ENCODE data around the gene CDC42BPB. TPM values are rescaled to one million over a fixed set of nuclear protein-coding genes. Genes with fewer than 3 reads are reported as not detected.
"Not testable (repeated sequence)": the region's sequence is repeated elsewhere in the genome, so short reads cannot be mapped to it uniquely, and the experiment has no call there.

The CDC42BPB gene
- total RNA-seq, 1 experiment from 2014 or later = 51.5 TPM

DNA sequence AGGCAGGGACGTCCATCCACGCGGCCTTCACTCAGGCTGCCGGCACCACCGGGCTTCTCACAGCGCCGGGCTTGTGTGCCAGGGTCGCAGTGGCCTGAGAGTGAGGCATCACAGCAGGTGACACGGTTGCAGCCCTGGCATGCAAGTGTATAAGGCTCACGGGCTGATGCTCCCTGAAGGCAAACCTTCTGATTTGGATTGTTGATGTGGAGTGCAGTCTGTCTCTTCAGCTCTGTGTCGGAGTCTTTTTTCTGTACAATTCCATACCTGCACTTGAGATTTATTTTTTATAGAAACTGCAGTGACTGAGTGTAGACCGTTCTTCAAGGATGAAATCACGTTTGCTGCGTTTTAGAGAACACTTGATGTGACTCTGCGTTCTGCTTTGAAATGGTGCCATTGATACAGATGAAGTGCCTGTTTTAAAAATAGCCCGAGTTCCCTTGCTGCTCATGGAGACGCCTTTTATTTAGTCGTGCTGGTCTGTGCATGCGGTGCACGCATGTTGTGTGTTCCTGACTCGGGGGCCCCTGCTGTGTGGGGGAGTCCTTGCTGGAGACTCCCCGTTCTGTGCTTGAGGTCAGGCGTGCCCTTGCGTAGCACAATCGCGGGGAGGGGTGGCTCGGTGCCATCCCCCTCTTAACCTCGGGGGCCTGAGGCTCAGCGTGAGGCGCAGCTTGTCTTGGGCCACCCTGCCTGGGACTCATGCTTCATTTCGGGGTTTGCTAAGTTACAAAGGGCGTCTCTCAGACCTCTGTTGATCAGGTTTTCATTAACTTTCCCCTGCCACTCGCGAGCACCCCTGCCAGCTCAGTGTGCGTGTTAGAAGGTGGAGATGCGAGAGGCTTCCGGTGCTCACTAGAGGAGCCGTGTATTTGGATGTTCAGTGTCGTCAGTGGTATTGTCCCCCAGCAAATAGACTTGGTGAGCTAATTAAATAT, 156.4 kb downstream of the CDC42BPB start:
- no peak for DNase-seq (ENCODE audit: low read depth)

DNA sequence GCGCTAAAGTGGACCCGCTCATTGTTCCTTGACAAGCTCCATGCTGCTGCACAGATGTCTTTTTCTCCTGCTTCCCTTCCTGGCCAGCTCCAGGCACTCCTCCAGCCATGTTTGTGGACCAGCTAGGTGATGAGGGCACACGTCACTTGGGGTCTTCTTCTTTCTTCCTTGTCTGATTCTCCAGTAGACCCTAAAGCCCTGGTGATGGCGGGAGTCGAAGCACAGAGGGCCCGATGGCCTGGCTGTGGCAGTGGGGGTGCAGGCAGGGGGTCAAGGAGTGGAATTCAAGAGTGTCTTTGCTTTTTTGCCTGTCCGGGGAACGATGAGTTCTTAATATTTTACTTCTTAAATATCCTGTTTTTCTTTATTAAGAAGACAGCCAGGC, 157.8 kb downstream of the CDC42BPB start:
- no peak for DNase-seq (ENCODE audit: low read depth)

DNA sequence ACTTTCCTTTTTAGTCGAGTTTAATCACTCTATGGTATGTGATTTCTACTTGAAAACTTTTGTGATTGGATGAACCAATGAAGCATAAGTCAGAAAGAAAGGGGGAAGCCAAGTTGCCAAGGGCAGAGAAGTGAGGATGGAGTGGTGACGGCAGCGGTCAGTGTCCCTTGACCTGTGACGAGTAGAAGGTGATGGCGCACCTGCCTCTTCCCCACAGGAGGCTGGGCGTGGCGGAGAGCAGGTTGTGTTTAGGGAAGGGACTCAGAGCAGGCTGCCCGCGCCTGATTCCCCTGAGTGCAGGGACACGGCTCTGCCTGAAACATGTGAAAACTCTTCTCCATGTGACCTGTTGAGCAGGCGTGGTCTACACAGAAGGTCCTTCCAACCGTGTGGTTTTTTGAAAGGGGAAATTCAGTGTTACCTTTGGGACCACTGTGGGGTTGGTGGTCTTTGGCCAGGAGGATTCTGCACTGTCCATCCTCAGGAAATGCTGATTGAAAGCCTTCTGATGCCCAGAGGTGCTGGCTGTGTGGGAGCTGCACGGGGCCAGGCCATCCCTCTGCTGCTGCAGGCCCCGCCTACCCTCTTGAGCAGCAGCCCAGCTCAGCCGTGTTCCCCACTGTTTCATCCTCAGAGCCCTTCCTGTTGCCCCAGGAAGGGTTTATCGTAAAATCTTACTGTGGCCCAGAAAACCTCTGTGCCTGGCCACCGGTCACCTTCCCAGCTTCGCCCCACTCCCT, 158.4 kb downstream of the CDC42BPB start:
- DNase-seq (ENCODE audit: low read depth) = no peak

GRCh38 chr14:102898298-102898697, 159.1 kb downstream of the CDC42BPB start:
- no peak for DNase-seq (ENCODE audit: low read depth)

DNA sequence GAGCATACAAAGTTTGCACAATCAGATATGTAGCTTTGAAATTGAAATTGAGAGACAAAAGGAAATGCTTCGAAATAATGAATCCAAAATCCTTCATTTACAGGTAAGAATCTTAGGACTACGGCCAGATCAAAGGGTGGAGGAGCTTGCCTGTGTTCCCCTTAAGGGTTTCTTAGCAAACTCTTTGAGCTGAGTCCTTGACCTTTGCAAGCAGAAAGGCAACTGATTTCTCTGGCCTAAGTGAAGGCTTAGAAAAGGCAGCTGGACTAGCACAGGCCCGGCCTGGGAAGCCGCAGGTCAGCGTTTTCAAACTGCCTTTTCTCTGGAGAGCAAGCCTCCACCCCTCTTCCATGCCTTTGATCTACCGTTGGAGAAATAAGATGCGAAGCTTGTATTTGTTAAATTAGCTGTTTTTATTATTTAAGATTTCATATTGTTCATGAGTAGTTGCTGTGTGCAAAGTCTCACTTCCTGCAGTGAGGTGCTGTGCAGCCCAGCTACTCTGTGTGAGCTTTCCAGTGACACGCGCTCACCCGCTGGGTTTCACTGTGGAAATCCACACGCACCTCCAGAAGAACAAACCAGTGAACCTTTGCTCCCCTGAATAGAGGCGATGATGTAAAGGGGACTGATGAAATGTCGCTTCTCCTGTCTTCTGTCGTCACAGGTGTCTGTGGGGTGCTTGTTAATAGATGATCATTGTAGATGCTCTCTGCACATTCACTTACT, 159.9 kb downstream of the CDC42BPB start:
- no peak for DNase-seq (ENCODE audit: low read depth)

DNA sequence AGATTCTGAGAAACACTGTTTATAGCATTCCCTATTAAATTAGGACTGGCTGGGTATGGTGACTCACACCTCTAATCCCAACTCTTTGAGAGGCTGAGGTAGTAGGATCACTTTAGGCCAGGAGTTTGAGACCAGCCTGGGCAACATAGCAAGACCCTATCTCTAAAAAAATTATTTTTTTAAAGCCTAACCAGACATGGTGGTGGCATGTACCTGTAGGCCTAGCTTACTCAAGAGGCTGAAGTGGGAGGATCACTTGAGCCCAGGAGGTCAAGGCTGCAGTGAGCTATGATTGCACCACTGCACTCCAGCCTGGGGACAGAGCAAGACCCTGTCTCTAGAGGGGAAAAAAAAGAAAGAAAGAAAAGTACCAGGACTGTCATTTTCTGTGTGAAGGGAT, 160.6 kb downstream of the CDC42BPB start:
- not testable (repeated sequence) for DNase-seq (ENCODE audit: low read depth)

GRCh38 chr14:102893452-102893851, 163.9 kb downstream of the CDC42BPB start:
- DNase-seq (ENCODE audit: low read depth) = no peak

- no peak for DNase-seq (ENCODE audit: low read depth)
Observed at GRCh38 chr14:102892651-102893050, 164.7 kb downstream of the CDC42BPB start.

- DNase-seq (ENCODE audit: low read depth) = no peak
Observed at GRCh38 chr14:102891556-102891955, 165.8 kb downstream of the CDC42BPB start.

- DNase-seq (ENCODE audit: low read depth) = no peak
Observed at GRCh38 chr14:102891111-102891510, 166.2 kb downstream of the CDC42BPB start.

GRCh38 chr14:102889615-102890014, 167.7 kb downstream of the CDC42BPB start:
- no peak for DNase-seq (ENCODE audit: low read depth)

- no peak for DNase-seq (ENCODE audit: low read depth)
Observed at GRCh38 chr14:102888748-102889147, 168.6 kb downstream of the CDC42BPB start.

- no peak for DNase-seq (ENCODE audit: low read depth)
Observed at GRCh38 chr14:102885737-102886447, 171.5 kb downstream of the CDC42BPB start.

GRCh38 chr14:102883554-102883953, 173.8 kb downstream of the CDC42BPB start:
- no peak for DNase-seq (ENCODE audit: low read depth)

- no peak for DNase-seq (ENCODE audit: low read depth)
Observed at GRCh38 chr14:102883089-102883541, 174.2 kb downstream of the CDC42BPB start.

Other genes with a start within 250 kb of the CDC42BPB start
- 0.40 TPM in 1 of 2 replicates, not detected in the other for gene AMN, start 134.9 kb downstream of the CDC42BPB start, total RNA-seq (2014; rRNA removed; shearing (Covaris generic))
- gene LBHD2, start 26.7 kb upstream of the CDC42BPB start, total RNA-seq (2014; rRNA removed; shearing (Covaris generic)) = not detected in 2 replicates
- 0.97 TPM in 1 of 2 replicates, not detected in the other for gene EXOC3L4, start 37.2 kb upstream of the CDC42BPB start, total RNA-seq (2014; rRNA removed; shearing (Covaris generic))
- 137 and 142 TPM in 2 replicates for gene TNFAIP2, start 65.9 kb upstream of the CDC42BPB start, total RNA-seq (2014; rRNA removed; shearing (Covaris generic))